COLO668 (cell line): ENCODE results near the gene TCERG1L.

Source experiments
- DNase-seq: peaks from one replicate; lab custom pipeline; 2025; ENCODE audit not compliant: unreplicated experiment; lab: John Stamatoyannopoulos, UW

The TCERG1L gene

GRCh38 chr10:131129544-131129943 is 182.0 kb downstream of the TCERG1L start:
- no peak for DNase-seq

DNA sequence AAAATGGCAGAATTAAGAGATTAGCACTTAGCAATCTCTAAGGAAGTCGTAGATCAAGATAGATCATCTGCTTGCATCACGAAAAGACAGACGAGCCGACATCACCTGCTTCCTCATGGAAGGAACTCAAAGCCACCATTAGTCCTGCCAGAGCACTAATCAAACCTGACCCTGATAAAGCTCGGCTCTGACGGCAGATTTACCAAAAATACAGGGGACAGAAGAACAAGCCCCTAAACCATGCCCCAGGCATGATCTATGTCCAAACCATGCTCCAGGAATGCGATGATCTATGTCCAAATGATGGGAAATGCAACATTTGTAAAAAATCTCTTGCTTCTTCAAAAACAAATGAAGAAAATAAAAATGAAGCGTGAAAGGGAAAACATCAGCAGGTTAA is 182.8 kb downstream of the TCERG1L start:
- DNase-seq: no peak

- peak; percentile 3 for DNase-seq
These were observed 183.9 kb downstream of the TCERG1L start for GRCh38 chr10:131127610-131128009.

GRCh38 chr10:131127138-131127589 is 184.4 kb downstream of the TCERG1L start:
- DNase-seq: no peak

GRCh38 chr10:131126321-131127137 is 185.0 kb downstream of the TCERG1L start:
- peak; percentile 53 for DNase-seq

DNA sequence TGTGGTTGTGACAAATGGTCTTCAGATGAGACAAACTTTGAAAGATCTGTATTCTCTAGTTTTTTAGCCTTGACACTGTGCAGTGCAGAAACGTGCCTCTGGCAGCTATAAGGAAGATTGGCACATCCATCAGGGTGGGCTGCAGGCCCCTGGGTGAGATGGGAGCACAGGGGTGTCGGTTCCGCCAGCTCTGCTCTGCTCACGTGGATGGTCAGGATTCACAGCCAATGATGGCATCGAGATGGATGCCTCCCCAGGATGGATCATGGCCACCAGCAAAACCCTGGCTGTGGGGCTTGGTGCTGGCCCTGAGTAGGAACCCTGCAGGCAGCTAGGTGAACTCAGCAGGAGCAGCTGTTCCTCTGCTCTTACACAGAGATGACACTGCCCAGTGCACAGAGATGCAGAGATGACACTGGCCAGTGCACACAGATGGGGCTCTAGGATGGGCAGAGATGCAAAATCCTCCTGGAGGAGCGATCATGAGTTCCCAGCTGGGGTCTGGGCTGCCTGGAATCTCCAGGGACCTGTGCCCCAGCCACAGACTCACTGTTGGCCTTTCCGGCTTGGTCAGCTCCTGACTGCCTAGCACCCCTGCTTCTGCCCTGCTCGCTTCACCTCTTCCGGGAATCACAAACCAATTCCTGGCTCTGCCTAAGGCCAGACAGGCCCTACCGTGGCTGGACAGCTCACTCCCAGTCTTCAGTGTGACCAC is 185.9 kb downstream of the TCERG1L start:
- no peak for DNase-seq

DNA sequence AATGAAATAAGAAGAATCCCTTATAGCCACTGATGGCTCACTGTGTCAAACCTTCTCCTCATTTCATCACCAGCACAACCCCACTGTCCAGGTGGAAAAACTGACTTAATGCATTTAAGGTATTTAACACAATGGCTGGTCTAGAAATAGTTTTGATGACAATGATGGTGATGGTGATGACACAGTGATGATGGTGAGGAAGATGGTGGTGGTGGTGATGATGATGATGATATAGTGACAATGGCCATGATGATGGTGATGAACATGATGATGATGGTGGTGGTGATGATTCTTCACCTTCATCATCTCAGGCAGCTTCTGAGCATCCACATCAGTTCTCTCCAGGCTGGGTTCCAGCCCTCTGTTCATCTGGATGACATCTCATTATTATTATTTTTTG is 186.6 kb downstream of the TCERG1L start:
- DNase-seq: no peak

DNA sequence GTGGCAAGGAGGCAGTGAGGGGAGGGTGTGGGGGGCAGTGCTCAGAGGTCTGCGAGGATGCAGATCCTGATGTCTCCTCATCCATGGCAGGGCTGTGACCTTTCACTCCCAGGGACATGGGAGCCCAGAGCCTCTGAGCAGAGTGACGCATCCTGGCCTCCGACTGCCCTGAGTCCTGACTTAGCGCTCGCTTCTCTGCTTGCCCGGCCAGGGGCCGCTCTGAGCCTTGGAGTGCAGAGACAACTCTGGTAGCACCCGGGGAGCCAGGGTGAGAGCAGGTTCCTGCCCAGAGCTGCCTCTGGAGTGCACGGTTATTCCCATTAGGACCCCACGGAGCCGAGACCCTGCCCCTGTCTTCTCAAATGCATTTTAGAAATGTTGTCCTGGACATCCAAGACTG is 188.0 kb downstream of the TCERG1L start:
- no peak for DNase-seq

DNA sequence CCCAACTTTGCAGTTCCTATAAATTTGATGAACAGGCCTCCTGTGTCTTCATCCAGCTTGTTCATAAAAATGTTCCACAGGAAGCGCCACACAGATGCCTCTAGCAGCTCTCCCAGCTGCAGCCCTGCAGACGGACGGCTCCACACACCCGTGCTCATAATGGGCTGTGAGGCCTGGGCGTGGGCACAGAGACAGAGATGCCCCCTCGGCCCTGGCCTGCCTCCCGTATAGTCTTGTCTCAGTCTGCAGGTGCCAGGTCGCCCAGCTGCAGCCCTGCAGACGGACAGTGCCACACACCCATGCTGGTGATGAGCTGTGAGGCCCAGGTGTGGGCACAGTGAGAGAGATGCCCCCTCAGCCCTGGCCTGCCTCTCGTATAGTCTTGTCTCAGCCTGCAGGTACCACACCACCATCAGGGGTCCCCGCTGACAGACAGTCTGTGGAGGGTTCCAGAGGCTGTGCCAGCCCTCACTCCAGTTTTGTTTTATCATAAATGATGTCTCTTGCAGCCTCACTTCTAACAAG is 189.9 kb downstream of the TCERG1L start:
- no peak for DNase-seq

DNA sequence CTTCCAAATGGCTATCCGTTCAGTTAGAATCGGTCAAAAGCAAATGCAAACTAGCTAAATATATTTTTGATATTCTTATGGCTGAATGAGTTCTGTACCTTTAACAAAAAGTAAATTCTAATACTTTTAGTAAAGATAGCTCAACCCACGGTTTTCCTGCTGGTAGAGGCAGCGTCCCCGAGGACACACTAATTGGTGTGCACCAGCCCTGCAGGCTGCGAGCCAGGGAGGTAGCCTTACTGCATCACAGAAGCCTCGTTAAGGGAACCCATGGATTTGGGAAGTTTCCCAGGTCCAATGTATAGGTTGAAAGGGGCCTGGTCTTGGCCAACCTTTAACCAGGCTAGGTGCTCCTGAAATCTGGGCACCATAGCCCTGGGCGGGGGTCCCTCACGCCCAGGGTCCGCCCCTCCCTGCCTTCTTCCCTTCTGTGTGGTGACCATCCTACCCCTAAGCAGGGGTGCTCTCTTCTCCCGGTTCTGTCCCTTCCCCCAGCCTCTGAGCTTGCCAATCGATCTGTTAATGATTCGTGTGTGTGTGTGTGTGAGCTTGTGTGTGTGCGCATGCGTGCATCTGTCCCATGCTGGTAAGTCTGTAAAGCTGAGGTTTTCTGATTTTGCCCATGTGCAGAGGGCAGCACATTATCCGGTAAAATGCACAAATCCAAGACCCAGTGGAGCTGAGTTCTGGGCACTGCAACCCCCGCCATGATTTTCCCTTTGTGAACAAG is 191.7 kb downstream of the TCERG1L start:
- no peak for DNase-seq

DNA sequence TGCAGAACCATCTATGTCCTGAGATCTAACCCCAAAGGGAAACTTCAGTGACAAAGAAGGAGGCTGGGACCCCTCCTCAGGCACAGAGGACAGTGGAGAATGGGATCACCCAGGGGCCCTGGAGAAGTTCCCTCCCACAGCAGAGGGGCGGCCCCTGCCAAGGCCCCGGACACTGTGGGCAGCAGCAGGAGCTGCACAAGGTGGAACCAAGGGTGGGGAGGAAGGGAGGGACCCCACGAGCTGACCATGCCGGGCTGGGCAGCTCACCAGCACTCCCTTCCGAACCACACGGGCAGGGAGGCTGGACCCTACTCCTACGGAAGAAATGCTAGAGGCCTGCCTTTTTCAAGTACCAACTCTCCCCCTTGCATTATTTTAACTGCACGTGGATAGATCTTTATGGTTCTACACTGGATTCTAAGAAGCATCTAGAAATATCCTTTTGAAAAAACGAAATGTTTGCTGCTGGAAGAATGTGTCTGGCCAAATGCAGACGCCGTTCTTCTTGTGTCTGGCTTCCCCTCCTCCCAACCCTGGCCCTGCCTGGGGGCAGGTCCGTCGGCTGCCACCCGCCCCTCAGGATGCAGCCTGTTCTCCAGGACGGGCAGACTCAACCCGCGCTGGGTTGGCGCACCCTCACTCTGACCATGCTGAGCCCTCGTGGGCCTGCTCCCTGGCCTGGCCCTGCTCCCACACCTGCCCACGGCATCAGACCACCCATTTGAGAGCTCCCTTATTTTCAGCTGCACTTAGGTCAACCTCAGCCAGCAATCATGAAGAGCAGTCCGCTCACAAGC is 193.9 kb downstream of the TCERG1L start:
- no peak for DNase-seq

- no peak for DNase-seq
These were observed 194.5 kb downstream of the TCERG1L start for GRCh38 chr10:131116991-131117375.

DNA sequence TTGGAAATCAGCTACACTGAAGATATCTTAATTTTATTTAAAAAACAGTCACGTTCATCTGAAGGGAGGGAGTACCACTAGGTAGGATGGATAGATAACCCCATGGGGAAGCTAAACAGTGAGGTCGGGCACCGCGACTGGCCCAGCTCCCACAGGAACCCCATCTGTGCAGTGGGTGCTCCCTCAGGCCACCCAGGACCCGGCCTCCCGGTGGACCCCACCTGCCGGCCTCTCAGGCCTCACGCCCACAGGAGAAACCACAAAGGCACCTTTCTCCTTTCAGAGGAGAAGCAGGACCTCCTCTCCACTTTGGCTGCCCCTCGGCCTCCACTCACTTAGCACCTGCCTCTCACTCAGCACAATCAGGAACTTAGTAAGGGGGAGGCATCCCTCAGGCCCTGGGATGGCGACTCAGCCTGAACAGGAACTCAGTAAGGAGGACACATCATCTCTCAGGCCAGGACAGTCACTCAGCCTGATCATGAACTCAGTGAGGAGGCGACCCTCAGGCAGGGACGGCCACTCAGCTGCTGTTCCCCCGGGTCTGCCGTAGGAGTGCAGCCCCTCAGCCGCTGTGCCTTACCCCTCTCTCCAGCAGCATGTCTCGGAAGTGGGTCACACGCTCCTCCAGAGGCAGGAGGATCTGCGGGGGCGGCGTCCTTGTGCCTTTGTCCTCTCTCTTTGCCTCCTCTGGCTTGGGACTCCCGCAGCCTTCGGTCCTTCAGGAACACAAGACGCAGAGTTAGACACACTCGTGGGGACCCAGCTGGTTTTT is 195.1 kb downstream of the TCERG1L start:
- no peak for DNase-seq

DNA sequence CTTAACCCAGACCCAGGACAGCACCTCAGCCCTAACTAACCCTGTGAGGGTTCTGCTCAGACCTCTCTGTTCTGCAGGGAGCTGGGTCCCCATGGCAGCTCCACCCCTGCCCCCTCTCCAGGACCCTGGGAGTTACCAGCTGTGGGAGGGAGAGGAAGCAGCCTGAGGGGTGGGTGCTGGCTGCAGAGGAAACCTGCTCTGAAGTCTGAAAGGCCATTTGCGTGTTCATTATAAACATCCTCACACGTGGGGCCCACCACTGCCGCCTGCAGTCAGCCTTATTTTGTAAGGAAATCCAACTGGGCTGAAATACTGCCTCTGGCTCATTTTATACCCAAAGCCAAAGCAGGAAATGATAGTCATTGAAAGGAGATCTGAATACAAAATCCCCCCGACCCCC is 195.7 kb downstream of the TCERG1L start:
- DNase-seq: no peak

- no peak for DNase-seq
These were observed 196.2 kb downstream of the TCERG1L start for GRCh38 chr10:131115321-131115720.

GRCh38 chr10:131114846-131115245 is 196.7 kb downstream of the TCERG1L start:
- DNase-seq: no peak

DNA sequence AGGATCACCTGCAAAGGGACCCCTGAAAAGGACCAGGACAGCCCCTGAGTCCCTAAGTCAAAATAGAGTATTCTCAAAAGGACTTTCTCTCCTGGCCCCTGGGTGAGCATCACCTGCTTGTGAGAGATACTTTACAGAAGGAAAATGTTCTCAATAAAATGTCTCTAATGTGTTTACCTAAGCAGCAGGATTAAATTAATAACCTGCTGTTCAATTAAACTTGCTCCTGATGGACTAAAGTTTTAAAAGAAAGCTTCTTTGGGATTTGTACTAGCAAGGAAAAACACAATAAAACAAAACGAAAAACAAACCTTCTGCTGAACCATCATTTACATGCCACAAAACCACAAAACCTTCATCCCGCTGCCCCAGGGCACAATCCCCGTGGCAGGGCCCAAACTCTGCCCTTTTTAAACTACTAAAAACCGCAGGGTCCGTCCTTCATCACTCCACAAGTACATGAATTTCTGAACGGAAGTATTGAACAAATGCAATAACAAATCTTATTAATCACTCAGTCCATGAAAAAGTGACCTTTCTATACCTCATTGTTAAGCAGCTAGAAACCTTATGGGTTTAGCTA is 197.7 kb downstream of the TCERG1L start:
- no peak for DNase-seq

- DNase-seq: no peak
These were observed 198.4 kb downstream of the TCERG1L start for GRCh38 chr10:131113165-131113564.

- DNase-seq: no peak
These were observed 198.8 kb downstream of the TCERG1L start for GRCh38 chr10:131112691-131113090.
